GM13977 (cell line): ENCODE measurements around the gene GDPD5.

Experiments used
- DNase-seq: peaks from one replicate; pipeline ENCODE4 v3.0.0; 2012; ENCODE audit warnings: low spot score
- in situ Hi-C: fragments of 300-500 bp; cut with MboI; formaldehyde crosslinking; loops from one replicate; pipeline ENCODE4 v1.12.0; 2022; ENCODE audit warnings: low sequenced_read_pairs, low pct_unique_long_range_greater_than_20kb, mixed read lengths, inconsistent platforms; ENCODE audit not compliant: unreplicated experiment
- TF ChIP-seq, protein P1 (sequence below): IDR thresholded peaks from 2 replicates; pipeline ENCODE4 v1.5.1; 2012; ENCODE audit warnings: mild to moderate bottlenecking, control low read depth; ENCODE audit not compliant: insufficient read depth; ENCODE audit errors: extremely low read depth, missing control alignments

Gene GDPD5

GRCh38 chr11:75434886-75435570 lies 90.7 kb downstream of the GDPD5 start:
- in situ Hi-C loops: no loop called here
- TF ChIP-seq, protein P1, sequence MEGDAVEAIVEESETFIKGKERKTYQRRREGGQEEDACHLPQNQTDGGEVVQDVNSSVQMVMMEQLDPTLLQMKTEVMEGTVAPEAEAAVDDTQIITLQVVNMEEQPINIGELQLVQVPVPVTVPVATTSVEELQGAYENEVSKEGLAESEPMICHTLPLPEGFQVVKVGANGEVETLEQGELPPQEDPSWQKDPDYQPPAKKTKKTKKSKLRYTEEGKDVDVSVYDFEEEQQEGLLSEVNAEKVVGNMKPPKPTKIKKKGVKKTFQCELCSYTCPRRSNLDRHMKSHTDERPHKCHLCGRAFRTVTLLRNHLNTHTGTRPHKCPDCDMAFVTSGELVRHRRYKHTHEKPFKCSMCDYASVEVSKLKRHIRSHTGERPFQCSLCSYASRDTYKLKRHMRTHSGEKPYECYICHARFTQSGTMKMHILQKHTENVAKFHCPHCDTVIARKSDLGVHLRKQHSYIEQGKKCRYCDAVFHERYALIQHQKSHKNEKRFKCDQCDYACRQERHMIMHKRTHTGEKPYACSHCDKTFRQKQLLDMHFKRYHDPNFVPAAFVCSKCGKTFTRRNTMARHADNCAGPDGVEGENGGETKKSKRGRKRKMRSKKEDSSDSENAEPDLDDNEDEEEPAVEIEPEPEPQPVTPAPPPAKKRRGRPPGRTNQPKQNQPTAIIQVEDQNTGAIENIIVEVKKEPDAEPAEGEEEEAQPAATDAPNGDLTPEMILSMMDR: no peak
- no peak for DNase-seq

DNA sequence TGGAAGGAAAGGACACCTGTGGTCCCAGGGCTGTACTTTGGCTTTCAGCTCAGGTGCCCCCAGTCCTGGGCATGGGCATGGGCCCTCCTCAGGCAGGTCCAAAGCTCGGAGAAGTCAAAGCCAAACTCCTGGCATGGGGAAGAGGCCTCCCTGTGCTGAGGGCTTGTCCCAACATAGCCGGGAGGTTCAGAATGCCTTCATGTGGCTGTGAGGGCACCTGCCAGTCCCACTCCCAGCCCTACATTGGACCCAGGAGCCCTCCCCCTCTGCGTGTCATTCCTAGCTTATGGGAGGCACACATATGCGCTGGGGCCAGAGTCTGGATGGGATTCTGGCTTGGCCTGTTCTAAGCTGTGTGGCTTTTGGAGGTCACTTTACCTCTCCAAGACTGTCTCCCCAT lies 91.7 kb downstream of the GDPD5 start:
- DNase-seq: no peak
- TF ChIP-seq, protein P1: no peak
- in situ Hi-C loops: no loop called here

DNA sequence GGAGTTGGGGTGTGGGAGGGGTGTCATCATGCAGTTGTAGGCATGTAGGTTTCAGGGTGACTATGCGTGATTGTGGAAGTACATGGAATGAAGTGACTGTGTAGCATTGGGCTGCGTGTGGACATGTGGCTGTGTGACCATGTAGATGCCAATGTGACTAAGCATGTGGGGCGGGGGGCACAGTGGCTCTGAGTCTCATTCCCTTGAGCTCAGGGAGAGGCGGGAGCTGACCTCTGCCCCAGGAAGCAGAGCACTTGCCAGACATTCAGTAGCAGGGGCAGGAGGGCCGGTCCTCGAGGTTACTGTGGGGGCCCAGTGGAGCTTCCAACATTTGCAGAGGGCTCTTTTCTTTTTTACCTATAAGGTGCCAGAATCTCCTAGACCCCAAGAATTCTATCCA lies 92.3 kb downstream of the GDPD5 start:
- DNase-seq: no peak
- TF ChIP-seq, protein P1: no peak
- in situ Hi-C loops: no loop called here

GRCh38 chr11:75432911-75433321 lies 92.8 kb downstream of the GDPD5 start, which contains the start of gene KLHL35:
Gene KLHL35 (minus strand): TSS chr11:75433203. CDS start chr11:75430629, 2,574 bp downstream.
- TF ChIP-seq, protein P1: no peak
- in situ Hi-C loops: no loop called here
- DNase-seq: no peak

GRCh38 chr11:75431533-75432525 lies 93.9 kb downstream of the GDPD5 start:
- DNase-seq: no peak
- TF ChIP-seq, protein P1: no peak
- in situ Hi-C loops: no loop called here

- TF ChIP-seq, protein P1: no peak
- in situ Hi-C loops: no loop called here
- DNase-seq: no peak
Observed at GRCh38 chr11:75430714-75431532, 94.8 kb downstream of the GDPD5 start.
